ENCODE data around the gene TMPRSS3. TPM values are rescaled to one million over a fixed set of nuclear protein-coding genes. Genes with fewer than 3 reads are reported as not detected.

The TMPRSS3 gene
- total RNA-seq, 1 experiment from 2014 or later = not detected

DNA sequence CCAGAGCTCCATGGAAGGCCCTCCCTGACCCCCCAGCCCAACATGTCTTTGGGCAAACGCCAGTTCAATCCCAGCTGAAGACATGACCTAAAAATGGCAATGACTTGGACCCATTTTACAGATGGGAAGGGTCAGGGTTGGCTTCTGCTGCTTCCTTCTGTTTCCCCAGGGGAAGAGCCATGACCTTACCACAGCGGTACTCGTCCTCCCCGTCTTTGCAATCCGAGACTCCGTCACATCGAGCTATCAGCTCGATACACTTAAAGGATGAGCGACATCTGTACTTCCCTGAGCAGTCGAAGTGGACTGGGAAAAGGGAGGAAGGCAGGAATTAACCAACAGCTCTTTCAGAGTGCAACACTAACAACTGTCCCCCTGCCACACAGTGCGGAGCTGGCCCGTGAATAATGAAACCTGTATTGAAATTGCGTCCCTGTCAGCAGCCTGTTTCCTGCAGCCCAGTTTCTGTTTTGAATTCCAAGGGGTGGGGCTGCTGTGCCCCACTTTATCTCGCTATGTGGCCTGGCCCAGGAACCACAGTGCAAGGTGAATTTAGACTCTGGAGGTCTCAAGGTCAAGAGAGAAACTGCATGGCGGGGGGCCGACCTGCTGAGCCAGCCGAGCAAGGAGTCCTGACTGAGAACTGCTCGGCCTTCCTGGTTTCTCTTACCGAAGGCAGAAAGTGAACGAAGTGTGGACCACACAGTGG lies 7.0 kb downstream of the TMPRSS3 start:
- H3K27me3 ChIP-seq (replicated peaks; ENCODE audit: insufficient read depth, low read depth, low read length, poor library complexity) = no peaks in the 10 kb centered on the region
- H3K36me3 ChIP-seq (ENCODE audit: insufficient read depth, low read length, poor library complexity, severe bottlenecking) = no peaks in the 10 kb centered on the region
- TF ChIP-seq, protein P1, sequence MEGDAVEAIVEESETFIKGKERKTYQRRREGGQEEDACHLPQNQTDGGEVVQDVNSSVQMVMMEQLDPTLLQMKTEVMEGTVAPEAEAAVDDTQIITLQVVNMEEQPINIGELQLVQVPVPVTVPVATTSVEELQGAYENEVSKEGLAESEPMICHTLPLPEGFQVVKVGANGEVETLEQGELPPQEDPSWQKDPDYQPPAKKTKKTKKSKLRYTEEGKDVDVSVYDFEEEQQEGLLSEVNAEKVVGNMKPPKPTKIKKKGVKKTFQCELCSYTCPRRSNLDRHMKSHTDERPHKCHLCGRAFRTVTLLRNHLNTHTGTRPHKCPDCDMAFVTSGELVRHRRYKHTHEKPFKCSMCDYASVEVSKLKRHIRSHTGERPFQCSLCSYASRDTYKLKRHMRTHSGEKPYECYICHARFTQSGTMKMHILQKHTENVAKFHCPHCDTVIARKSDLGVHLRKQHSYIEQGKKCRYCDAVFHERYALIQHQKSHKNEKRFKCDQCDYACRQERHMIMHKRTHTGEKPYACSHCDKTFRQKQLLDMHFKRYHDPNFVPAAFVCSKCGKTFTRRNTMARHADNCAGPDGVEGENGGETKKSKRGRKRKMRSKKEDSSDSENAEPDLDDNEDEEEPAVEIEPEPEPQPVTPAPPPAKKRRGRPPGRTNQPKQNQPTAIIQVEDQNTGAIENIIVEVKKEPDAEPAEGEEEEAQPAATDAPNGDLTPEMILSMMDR (conservative IDR thresholded peaks at IDR 0.05; ENCODE audit: low read depth, low read length) = no peak
- no peak for TF ChIP-seq EZH2 (IDR thresholded peaks at IDR 0.05; ENCODE audit: borderline replicate concordance, low read depth, low read length, poor library complexity, severe bottlenecking)
- no peak overlapping the region for H3K27ac ChIP-seq (ENCODE audit: low read depth, low read length, poor library complexity, severe bottlenecking)
- no peak overlapping the region for H3K4me3 ChIP-seq (ENCODE audit: low read depth, low read length, poor library complexity, severe bottlenecking)
- BruUV-seq (replicated peaks) = no TSS peak
- H3K4me1 ChIP-seq (ENCODE audit: insufficient read depth, low read length, poor library complexity, severe bottlenecking) = peaks cover 7% of the 10 kb centered on the region
- intact Hi-C loops (cut with micrococcal nuclease; ENCODE audit: unreplicated experiment) = no loop called here
- ChIA-PET POLR2A (ENCODE audit: low non-redundant PET) (no interaction called here), CTCF (no interaction called here)
- no peak for DNase-seq (ENCODE audit: low spot score)
- no peaks in the 10 kb centered on the region for H3K9me3 ChIP-seq (ENCODE audit: low read depth, low read length, poor library complexity, severe bottlenecking)

DNA sequence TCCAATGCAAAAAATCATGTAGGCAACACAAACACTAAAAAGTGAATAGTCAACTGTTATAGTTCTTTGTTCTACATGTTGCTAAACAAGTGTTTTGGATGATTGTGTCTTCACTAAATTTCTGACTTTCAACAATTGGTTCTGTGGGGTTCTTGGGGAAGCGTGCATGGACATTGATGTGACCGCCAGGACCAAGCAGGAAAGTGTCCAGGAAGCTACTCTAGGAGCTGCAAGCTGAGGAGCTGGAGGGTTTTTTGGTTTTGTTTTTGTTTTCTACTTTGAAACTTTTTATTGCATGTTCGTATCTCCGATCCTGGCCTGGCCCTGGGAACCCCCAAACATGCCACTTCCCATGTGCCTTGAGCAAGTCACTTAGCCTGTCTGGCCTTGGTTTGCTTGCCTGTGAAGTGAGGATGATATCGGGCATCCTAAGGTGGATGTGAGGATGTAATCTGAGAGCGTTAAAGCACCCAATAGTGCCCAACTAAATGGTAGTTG lies 8.0 kb downstream of the TMPRSS3 start:
- ChIA-PET POLR2A (ENCODE audit: low non-redundant PET) (no interaction called here), CTCF (interaction anchor here (0.6 kb wide), 1 partner anchor 78 kb away, joined by 6 read pairs; no protein-coding TSS in a partner anchor)
- no peak overlapping the region for H3K27ac ChIP-seq (ENCODE audit: low read depth, low read length, poor library complexity, severe bottlenecking)
- no peaks in the 10 kb centered on the region for H3K9me3 ChIP-seq (ENCODE audit: low read depth, low read length, poor library complexity, severe bottlenecking)
- TF ChIP-seq, protein P1 (conservative IDR thresholded peaks at IDR 0.05; ENCODE audit: low read depth, low read length) = no peak
- no peak for TF ChIP-seq EZH2 (IDR thresholded peaks at IDR 0.05; ENCODE audit: borderline replicate concordance, low read depth, low read length, poor library complexity, severe bottlenecking)
- no peak for DNase-seq (ENCODE audit: low spot score)
- H3K36me3 ChIP-seq (ENCODE audit: insufficient read depth, low read length, poor library complexity, severe bottlenecking) = no peaks in the 10 kb centered on the region
- no peak overlapping the region for H3K4me3 ChIP-seq (ENCODE audit: low read depth, low read length, poor library complexity, severe bottlenecking)
- no peaks in the 10 kb centered on the region for H3K27me3 ChIP-seq (replicated peaks; ENCODE audit: insufficient read depth, low read depth, low read length, poor library complexity)
- H3K4me1 ChIP-seq (ENCODE audit: insufficient read depth, low read length, poor library complexity, severe bottlenecking) = peaks cover 7% of the 10 kb centered on the region
- intact Hi-C loops (cut with micrococcal nuclease; ENCODE audit: unreplicated experiment) = no loop called here
- no TSS peak for BruUV-seq (replicated peaks)

DNA sequence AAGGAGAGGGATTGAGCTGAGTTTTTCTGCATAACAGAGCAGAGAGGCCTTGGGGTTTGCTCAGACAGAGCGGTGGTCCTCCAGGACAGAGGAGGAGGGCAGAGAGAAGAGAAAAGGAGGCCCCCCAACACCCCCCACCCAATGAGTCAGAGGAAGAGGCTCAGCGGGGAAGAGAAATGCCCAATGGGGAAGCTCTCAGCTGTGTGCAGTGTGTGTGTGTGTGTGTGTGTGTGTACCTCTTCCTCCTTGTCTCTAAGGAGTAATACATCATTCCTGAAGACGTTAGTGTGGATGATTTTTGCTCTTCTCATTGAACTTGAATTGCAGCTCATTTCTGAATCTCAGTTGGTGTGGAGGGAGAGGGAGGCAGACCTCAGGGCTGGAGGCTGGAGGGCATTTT lies 8.7 kb downstream of the TMPRSS3 start:
- no TSS peak for BruUV-seq (replicated peaks)
- TF ChIP-seq, protein P1 (conservative IDR thresholded peaks at IDR 0.05; ENCODE audit: low read depth, low read length) = no peak
- TF ChIP-seq EZH2 (IDR thresholded peaks at IDR 0.05; ENCODE audit: borderline replicate concordance, low read depth, low read length, poor library complexity, severe bottlenecking) = no peak
- Histone ChIP-seq H3K27me3 (replicated peaks; ENCODE audit: insufficient read depth, low read depth, low read length, poor library complexity) (no peaks in the 10 kb centered on the region), H3K4me1 (ENCODE audit: insufficient read depth, low read length, poor library complexity, severe bottlenecking) (peaks cover 7% of the 10 kb centered on the region), H3K4me3 (ENCODE audit: low read depth, low read length, poor library complexity, severe bottlenecking) (no peak overlapping the region), H3K27ac (ENCODE audit: low read depth, low read length, poor library complexity, severe bottlenecking) (no peak overlapping the region), H3K36me3 (ENCODE audit: insufficient read depth, low read length, poor library complexity, severe bottlenecking) (no peaks in the 10 kb centered on the region), H3K9me3 (ENCODE audit: low read depth, low read length, poor library complexity, severe bottlenecking) (no peaks in the 10 kb centered on the region)
- peak; percentile 48 for DNase-seq (ENCODE audit: low spot score)
- ChIA-PET CTCF (interaction anchor here (0.6 kb wide), 1 partner anchor 78 kb away, joined by 6 read pairs; no protein-coding TSS in a partner anchor), POLR2A (ENCODE audit: low non-redundant PET) (no interaction called here)
- intact Hi-C loops (cut with micrococcal nuclease; ENCODE audit: unreplicated experiment) = no loop called here
